Esophagus (tissue), 2 donors: ENCODE results near the gene SPACA7. TPM values are rescaled to one million over a fixed set of nuclear protein-coding genes. Genes with fewer than 3 reads are reported as not detected.

Experiments
- H3K27ac ChIP-seq, 2 donors: one replicate each; pipeline ENCODE4 v1.5.1; 2013; ENCODE audit warnings: low read depth in 2 of 2, mild to moderate bottlenecking in 2 of 2, inconsistent platforms in 1 of 2, low read length in 1 of 2, moderate library complexity in 1 of 2
- H3K27me3 ChIP-seq, 2 donors: one replicate each; pipeline ENCODE4 v1.6.1; 2013; ENCODE audit warnings: low read length in 2 of 2, control low read depth in 1 of 2, mild to moderate bottlenecking in 1 of 2; ENCODE audit not compliant: insufficient read depth in 2 of 2, control insufficient read depth in 1 of 2
- H3K36me3 ChIP-seq, 2 donors: one replicate each; pipeline ENCODE4 v1.6.1; 2013; ENCODE audit warnings: low read length in 1 of 2; ENCODE audit not compliant: control insufficient read depth in 2 of 2, insufficient read depth in 2 of 2
- H3K4me1 ChIP-seq, 2 donors: one replicate each; pipeline ENCODE4 v1.6.1; 2013; ENCODE audit warnings: low read length in 1 of 2; ENCODE audit not compliant: control insufficient read depth in 2 of 2, insufficient read depth in 2 of 2
- H3K4me3 ChIP-seq, 2 donors: one replicate each; pipeline ENCODE4 v1.5.1; 2013; ENCODE audit warnings: low read length in 2 of 2, mild to moderate bottlenecking in 2 of 2, low read depth in 1 of 2, moderate library complexity in 1 of 2
- H3K9me3 ChIP-seq, 2 donors: one replicate each; pipeline ENCODE4 v1.6.1; 2013; ENCODE audit warnings: mild to moderate bottlenecking in 2 of 2, low read depth in 1 of 2, low read length in 1 of 2, moderate library complexity in 1 of 2; ENCODE audit not compliant: control insufficient read depth in 2 of 2, insufficient read depth in 1 of 2
- WGBS, 2 donors: extraction: QIAGEN DNeasy Blood & Tissue Kit; methylation state at CpG; one replicate each; pipeline ENCODE4 v1.1.7; 2013; 5-methylcytosine and 5-hydroxymethylcytosine counted together
- polyA plus RNA-seq, 2 donors: library from polyadenylated mRNA; stranded (reverse); fragments of 200-250 nt; gene quantifications; one replicate each; pipeline ENCODE4 v1.2.3, GENCODE V29; 2013
- donor health status: healthy with polysubstance abuse.
- donor health status: Bipolar disorder and iron deficiency.

Gene SPACA7
- polyA plus RNA-seq = not detected

- H3K27ac ChIP-seq = no peak within 1 kb of the TSS
- 75 to 78% methylated on average over 8 of the region's 8 CpGs for WGBS, 2 donors
- no peak within 1 kb of the TSS for H3K4me3 ChIP-seq
- no peaks in the 10 kb centered on the region for H3K36me3 ChIP-seq
- peaks cover 5 to 6% of the 10 kb centered on the region in 2 donors for H3K9me3 ChIP-seq
- H3K27me3 ChIP-seq = no peaks in the 10 kb centered on the region
- no peaks in the 10 kb centered on the region for H3K4me1 ChIP-seq
These were observed at the start of gene SPACA7 for GRCh38 chr13:112376050-112376681. Gene SPACA7, plus strand, starts transcription at chr13:112376355. Its CDS starts 31 bp downstream, at chr13:112376386.

GRCh38 chr13:112326821-112327370, 49.3 kb upstream of the SPACA7 start:
- 80 to 83% methylated on average over 17 of the region's 17 CpGs for WGBS, 2 donors
- Histone ChIP-seq H3K4me1 (peaks cover 0 to 2% of the 10 kb centered on the region in 2 donors), H3K27ac (no peak overlapping the region), H3K27me3 (peaks cover 0 to 11% of the 10 kb centered on the region in 2 donors), H3K36me3 (no peaks in the 10 kb centered on the region), H3K4me3 (no peak overlapping the region), H3K9me3 (no peaks in the 10 kb centered on the region)

- WGBS, 2 donors = 79 to 80% methylated on average over 7 of the region's 7 CpGs
- Histone ChIP-seq H3K27ac (no peak overlapping the region), H3K27me3 (peaks cover 0 to 11% of the 10 kb centered on the region in 2 donors)
These were observed 47.2 kb upstream of the SPACA7 start for GRCh38 chr13:112328936-112329335.

DNA sequence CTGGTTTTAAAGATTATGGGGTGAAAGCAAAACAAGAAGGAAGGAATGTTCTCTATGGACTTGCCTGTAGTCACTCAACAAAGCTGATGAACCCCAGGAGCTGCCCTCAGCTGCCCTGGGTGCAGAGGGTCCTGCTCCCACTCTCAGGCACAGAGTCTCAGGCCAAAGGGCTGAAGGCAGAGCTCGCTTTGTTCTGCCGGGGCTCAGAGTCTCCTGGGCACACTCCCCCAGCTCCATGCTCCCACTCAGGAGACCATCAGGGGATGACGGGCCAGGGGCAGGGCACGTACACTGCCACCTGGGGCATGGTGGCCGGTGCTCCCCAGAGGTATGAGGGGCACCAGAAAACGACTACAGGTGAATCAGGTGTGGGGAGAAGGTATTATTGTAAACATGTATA, 46.8 kb upstream of the SPACA7 start:
- Histone ChIP-seq H3K4me3 (no peak overlapping the region), H3K27me3 (peaks cover 0 to 11% of the 10 kb centered on the region in 2 donors), H3K27ac (no peak overlapping the region), H3K9me3 (no peaks in the 10 kb centered on the region), H3K36me3 (no peaks in the 10 kb centered on the region), H3K4me1 (peaks cover 0 to 2% of the 10 kb centered on the region in 2 donors)
- 78 to 79% methylated on average over 6 of the region's 6 CpGs for WGBS, 2 donors

More at GRCh38 chr13:112328936-112329335, 47.2 kb upstream of the SPACA7 start:
- Histone ChIP-seq H3K9me3 (no peaks in the 10 kb centered on the region), H3K4me3 (no peak overlapping the region), H3K36me3 (no peaks in the 10 kb centered on the region), H3K4me1 (peaks cover 0 to 2% of the 10 kb centered on the region in 2 donors)

DNA sequence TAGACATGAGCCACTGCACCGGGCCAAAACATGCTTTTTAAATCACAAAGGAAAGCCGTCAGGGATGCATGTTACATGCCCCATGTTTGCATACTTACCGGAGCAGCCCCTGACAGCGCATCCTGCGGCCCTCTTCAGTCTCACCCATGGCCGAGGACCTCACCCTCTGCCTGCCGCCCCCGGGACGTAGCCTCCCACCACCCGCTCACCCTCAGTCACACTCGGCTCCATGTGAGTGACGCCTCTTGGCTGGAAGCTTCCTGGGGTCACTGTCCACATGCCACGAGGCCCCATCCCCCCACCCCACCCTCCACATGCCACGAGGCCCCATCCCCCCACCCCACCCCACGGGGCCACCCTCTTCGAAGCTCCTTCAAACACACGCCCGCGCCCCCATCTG, 46.1 kb upstream of the SPACA7 start:
- H3K9me3 ChIP-seq = no peaks in the 10 kb centered on the region
- peaks cover 0 to 11% of the 10 kb centered on the region in 2 donors for H3K27me3 ChIP-seq
- H3K4me1 ChIP-seq = peaks cover 0 to 2% of the 10 kb centered on the region in 2 donors
- H3K4me3 ChIP-seq = no peak overlapping the region
- WGBS, 2 donors = 56 to 65% methylated on average over 19 of the region's 19 CpGs
- no peaks in the 10 kb centered on the region for H3K36me3 ChIP-seq
- no peak overlapping the region for H3K27ac ChIP-seq

- Histone ChIP-seq H3K9me3 (no peaks in the 10 kb centered on the region), H3K4me3 (no peak overlapping the region), H3K4me1 (peaks cover 0 to 2% of the 10 kb centered on the region in 2 donors), H3K36me3 (no peaks in the 10 kb centered on the region), H3K27ac (no peak overlapping the region), H3K27me3 (peaks cover 0 to 11% of the 10 kb centered on the region in 2 donors)
- 11 to 16% methylated on average over 78 of the region's 78 CpGs for WGBS, 2 donors
These were observed 45.4 kb upstream of the SPACA7 start for GRCh38 chr13:112330479-112331381.

GRCh38 chr13:112331675-112332074, 44.5 kb upstream of the SPACA7 start:
- H3K9me3 ChIP-seq = no peaks in the 10 kb centered on the region
- no peak overlapping the region for H3K4me3 ChIP-seq
- peaks cover 0 to 11% of the 10 kb centered on the region in 2 donors for H3K27me3 ChIP-seq
- no peaks in the 10 kb centered on the region for H3K4me1 ChIP-seq
- 15 to 22% methylated on average over 20 of the region's 20 CpGs for WGBS, 2 donors
- no peaks in the 10 kb centered on the region for H3K36me3 ChIP-seq
- no peak overlapping the region for H3K27ac ChIP-seq

DNA sequence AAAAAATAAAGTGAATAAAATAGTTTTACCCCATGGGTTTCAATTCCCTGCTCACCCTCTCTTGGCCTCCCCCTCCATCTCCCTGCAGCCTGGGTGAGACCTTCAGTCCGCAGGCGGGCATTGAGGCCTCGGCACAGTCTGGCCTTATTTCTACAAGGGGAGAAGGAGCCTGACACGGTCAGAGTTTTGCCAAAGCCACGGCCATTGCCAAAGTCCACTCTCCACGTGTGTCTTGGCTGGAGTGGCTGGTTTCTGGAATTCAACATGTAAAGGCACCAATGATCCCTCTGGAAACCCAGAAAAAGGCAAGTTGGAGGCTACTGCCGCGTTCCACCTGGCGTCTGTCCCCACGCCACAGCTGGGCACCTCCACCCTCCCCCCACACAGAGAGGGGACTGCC, 43.4 kb upstream of the SPACA7 start:
- no peaks in the 10 kb centered on the region for H3K9me3 ChIP-seq
- H3K36me3 ChIP-seq = no peaks in the 10 kb centered on the region
- H3K4me1 ChIP-seq = no peaks in the 10 kb centered on the region
- H3K27me3 ChIP-seq = peaks cover 0 to 11% of the 10 kb centered on the region in 2 donors
- H3K27ac ChIP-seq = no peak overlapping the region
- H3K4me3 ChIP-seq = no peak overlapping the region
- WGBS, 2 donors = 73 to 80% methylated on average over 10 of the region's 10 CpGs

- 77 to 80% methylated on average over 16 of the region's 16 CpGs for WGBS, 2 donors
- Histone ChIP-seq H3K4me1 (no peaks in the 10 kb centered on the region), H3K4me3 (no peak overlapping the region), H3K27ac (no peak overlapping the region), H3K27me3 (peaks cover 0 to 11% of the 10 kb centered on the region in 2 donors), H3K9me3 (no peaks in the 10 kb centered on the region), H3K36me3 (no peaks in the 10 kb centered on the region)
These were observed 42.2 kb upstream of the SPACA7 start for GRCh38 chr13:112333756-112334543.
